A549 (cell line): Measurements from ENCODE around the gene SLC8A1. TPM values are rescaled to one million over a fixed set of nuclear protein-coding genes. Genes with fewer than 3 reads are reported as not detected.

ENCODE experiments used
- ATAC-seq, 2 experiments: fragments of 200-7000 bp in 1 of 2; fragments of >200 bp in 1 of 2; cut with Nextera tagmentation in 1 of 2; cut with Tn5 transposase in 1 of 2; 3 replicates each; pipeline versions ENCODE4 v1.8.0 to v1.9.1; 2018 to 2020; ENCODE audit warnings: mild to moderate bottlenecking in 1 of 2, moderate library complexity in 1 of 2
- CTCF ChIA-PET: fragments of 300-600 bp; sonication (Branson Sonifier 250); formaldehyde crosslinking; extraction: SDS; loops from one replicate; lab custom pipeline; 2021; ENCODE audit warnings: antibody characterized with exemption, inconsistent platforms; lab: Yijun Ruan, JAX
- POLR2A ChIA-PET: fragments of 350-600 bp; formaldehyde crosslinking; extraction: SDS; loops from one replicate; lab custom pipeline; 2021; ENCODE audit warnings: antibody characterized with exemption, inconsistent platforms; lab: Yijun Ruan, JAX
- DNase-seq, 2 experiments: peaks; one replicate each; pipeline versions ENCODE4 v3.0.0 to v3.0.0-alpha.2; 2011 to 2016; ENCODE audit warnings: low read depth in 1 of 2, low spot score in 1 of 2
- FAIRE-seq: peaks from 2 replicates; lab custom pipeline; 2011; peaks lifted over from hg19 to GRCh38; lab: Jason Lieb, UNC
- H3K27ac ChIP-seq, 2 experiments: fragments of >200 bp; sonication (Bioruptor Twin); formaldehyde crosslinking; 3 replicates each; pipeline ENCODE4 v1.5.1; 2016 to 2017
- H3K4me1 ChIP-seq: fragments of >200 bp; sonication (Bioruptor Twin); formaldehyde crosslinking; 3 replicates; pipeline ENCODE4 v1.6.1; 2016
- H3K4me2 ChIP-seq: fragments of >200 bp; sonication (Bioruptor Twin); formaldehyde crosslinking; 3 replicates; pipeline ENCODE4 v1.6.1; 2016
- H3K4me3 ChIP-seq: fragments of >200 bp; sonication (Bioruptor Twin); formaldehyde crosslinking; 3 replicates; pipeline ENCODE4 v1.5.1; 2016
- H3K9me3 ChIP-seq: fragments of >200 bp; sonication (Bioruptor Twin); formaldehyde crosslinking; 3 replicates; pipeline ENCODE4 v1.6.1; 2016
- ATOH8 ChIP-seq: fragments of 250-450 bp; sonication (Bioruptor Pico); IDR thresholded peaks from 2 replicates; pipeline ENCODE4 v1.5.0; 2020; ENCODE audit warnings: low read depth, mild to moderate bottlenecking, moderate library complexity
- BCL3 ChIP-seq: fragments of >200 bp; sonication (Bioruptor Twin); formaldehyde crosslinking; IDR thresholded peaks from 3 replicates; pipeline ENCODE4 v1.6.1; 2016
- CBX8 ChIP-seq: fragments of 200-600 bp; sonication (generic); IDR thresholded peaks from 2 replicates; pipeline ENCODE4 v1.6.1; 2016
- CEBPB ChIP-seq, 2 experiments: fragments of >200 bp in 1 of 2; sonication (Bioruptor Twin) in 1 of 2; formaldehyde crosslinking in 1 of 2; IDR thresholded peaks; 2 replicates each; pipeline ENCODE4 v1.6.1; 2012 to 2016
- CHD4 ChIP-seq: fragments of 200-600 bp; sonication (generic); IDR thresholded peaks from 2 replicates; pipeline ENCODE4 v1.6.1; 2016; ENCODE audit warnings: antibody characterized with exemption, mild to moderate bottlenecking, borderline replicate concordance
- ELK1 ChIP-seq: fragments of 150-350 bp; IDR thresholded peaks from 2 replicates; pipeline ENCODE4 v1.6.1; 2014; ENCODE audit warnings: low read depth, mild to moderate bottlenecking, low read length
- EP300 ChIP-seq, 2 experiments: fragments of >200 bp; sonication (Bioruptor Twin); formaldehyde crosslinking; IDR thresholded peaks; 2 replicates in 1 of 2; 3 replicates in 1 of 2; pipeline ENCODE4 v1.6.1; 2016 to 2017
- GATA3 ChIP-seq: IDR thresholded peaks from 2 replicates; pipeline ENCODE4 v1.6.1; 2012; ENCODE audit warnings: borderline replicate concordance
- HES2 ChIP-seq: fragments of >200 bp; sonication (Bioruptor Twin); formaldehyde crosslinking; IDR thresholded peaks from 2 replicates; pipeline ENCODE4 v1.6.1; 2016
- JUN ChIP-seq, 2 experiments: fragments of >200 bp; sonication (Bioruptor Twin); formaldehyde crosslinking; IDR thresholded peaks; 2 replicates in 1 of 2; 3 replicates in 1 of 2; pipeline ENCODE4 v1.6.1; 2016 to 2017
- JUNB ChIP-seq: fragments of >200 bp; sonication (Bioruptor Twin); formaldehyde crosslinking; IDR thresholded peaks from 2 replicates; pipeline ENCODE4 v1.6.1; 2016
- KDM1A ChIP-seq: fragments of 200-600 bp; sonication (generic); IDR thresholded peaks from 2 replicates; pipeline ENCODE4 v1.6.1; 2016; ENCODE audit warnings: low read depth, mild to moderate bottlenecking
- MAZ ChIP-seq: fragments of 150-350 bp; IDR thresholded peaks from 2 replicates; pipeline ENCODE4 v1.6.1; 2014; ENCODE audit warnings: antibody characterized with exemption, low read depth, low read length, borderline replicate concordance
- MYC ChIP-seq: IDR thresholded peaks from 2 replicates; pipeline ENCODE4 v1.6.1; 2012; ENCODE audit warnings: mild to moderate bottlenecking, inconsistent platforms, low read length, improper control_type of control experiment, borderline replicate concordance
- NFE2L2 ChIP-seq: fragments of 150-350 bp; conservative IDR thresholded peaks from 2 replicates; pipeline ENCODE4 v1.6.1; 2014; ENCODE audit warnings: low read length
- NPAS2 ChIP-seq: fragments of 250-450 bp; sonication (Bioruptor Pico); IDR thresholded peaks from 2 replicates; pipeline ENCODE4 v1.8.0; 2022; ENCODE audit warnings: mild to moderate bottlenecking, moderate library complexity, borderline replicate concordance
- PBX3 ChIP-seq: IDR thresholded peaks from 2 replicates; pipeline ENCODE4 v1.6.1; 2012
- RARB ChIP-seq: fragments of 250-450 bp; sonication (Bioruptor Pico); IDR thresholded peaks from 2 replicates; pipeline ENCODE4 v1.8.0; 2021; ENCODE audit warnings: mild to moderate bottlenecking, moderate library complexity
- REST ChIP-seq: fragments of 200-600 bp; sonication (generic); IDR thresholded peaks from 2 replicates; pipeline ENCODE4 v1.6.1; 2016; ENCODE audit warnings: antibody characterized with exemption, mild to moderate bottlenecking, moderate library complexity
- USF2 ChIP-seq: fragments of 450-650 bp; IDR thresholded peaks from 2 replicates; pipeline ENCODE4 v1.6.1; 2014; ENCODE audit warnings: antibody characterized with exemption
- ZC3H11A ChIP-seq: fragments of 450-650 bp; IDR thresholded peaks from 2 replicates; pipeline ENCODE4 v1.6.1; 2014; ENCODE audit warnings: antibody characterized with exemption, mild to moderate bottlenecking
- ZFP36 ChIP-seq: fragments of 450-650 bp; IDR thresholded peaks from 2 replicates; pipeline ENCODE4 v1.6.1; 2014; ENCODE audit warnings: borderline replicate concordance; ENCODE audit not compliant: partially characterized antibody
- ZSCAN20 ChIP-seq: fragments of 250-450 bp; sonication (Bioruptor Pico); IDR thresholded peaks from 2 replicates; pipeline ENCODE4 v1.8.0; 2022; ENCODE audit warnings: mild to moderate bottlenecking, moderate library complexity
- WGBS: methylation state at CpG from one replicate; pipeline ENCODE4 v1.1.6; 2017; ENCODE audit errors: missing lambda C conversion rate; 5-methylcytosine and 5-hydroxymethylcytosine counted together
- polyA plus RNA-seq, 4 experiments: library from polyadenylated mRNA; depleted of rRNA in 3 of 4; stranded (reverse); fragments of >200 nt; fragmentation: RNase III in 1 of 4; extraction: RNeasy Plus Mini Kit Qiagen cat#74134 plus additional on column Dnase treatment in 1 of 4; gene quantifications; 2 replicates in 3 of 4; 3 replicates in 1 of 4; pipeline ENCODE4 v1.2.3, GENCODE V29; 2011 to 2017

Gene SLC8A1
- polyA plus RNA-seq, 2 of the 4 experiments (the other 2 are of a cell fraction), result 0.28 to 0.92 TPM

- POLR2A ChIA-PET, result no interaction called here
- CTCF ChIA-PET, result no interaction called here
- H3K4me1 ChIP-seq, result no peaks in the 10 kb centered on the region
- no peak for ATAC-seq
- no peak for FAIRE-seq
- H3K27ac ChIP-seq, result no peak overlapping the region
- no peaks in the 10 kb centered on the region for H3K9me3 ChIP-seq
- TF ChIP-seq EP300 (IDR thresholded peaks at IDR 0.05), result no peak
- TF ChIP-seq CEBPB (IDR thresholded peaks at IDR 0.05), result no peak
- no peak for TF ChIP-seq BCL3
- no peak for TF ChIP-seq RARB (CRISPR knock-in tag)
- TF ChIP-seq PBX3, result no peak
- no peak for TF ChIP-seq NPAS2 (CRISPR knock-in tag)
- no peak for TF ChIP-seq GATA3
- TF ChIP-seq REST, result no peak
- TF ChIP-seq USF2, result no peak
- no peak for TF ChIP-seq HES2
- no peak for TF ChIP-seq ZFP36
- no peak for TF ChIP-seq JUN (IDR thresholded peaks at IDR 0.05)
- TF ChIP-seq CHD4, result no peak
- TF ChIP-seq CBX8, result no peak
- no peak for TF ChIP-seq KDM1A
- TF ChIP-seq MAZ, result no peak
- TF ChIP-seq ZC3H11A, result no peak
- no peak for DNase-seq
- WGBS, result 28% methylated on average over 5 of the region's 5 CpGs
- no peak overlapping the region for H3K4me3 ChIP-seq
- no peak overlapping the region for H3K4me2 ChIP-seq
Observed at GRCh38 chr2:40120957-40121356, 330.9 kb downstream of the SLC8A1 start.

GRCh38 chr2:40120026-40120425, 331.9 kb downstream of the SLC8A1 start:
- no peak overlapping the region for H3K27ac ChIP-seq
- ATAC-seq, result no peak
- no peak for FAIRE-seq
- H3K4me2 ChIP-seq, result no peak overlapping the region
- TF ChIP-seq USF2 (no peak), MAZ (no peak), NFE2L2 (no peak), ZSCAN20 (no peak), ELK1 (no peak), ATOH8 (CRISPR knock-in tag) (no peak), MYC (no peak), JUNB (no peak)
- ChIA-PET POLR2A (no interaction called here), CTCF (no interaction called here)
- no peak for DNase-seq
- no peaks in the 10 kb centered on the region for H3K4me1 ChIP-seq
- no peaks in the 10 kb centered on the region for H3K9me3 ChIP-seq
- WGBS, result 33% methylated on average over 3 of the region's 3 CpGs
- H3K4me3 ChIP-seq, result no peak overlapping the region
